Activated CD4-positive, CD25-positive, alpha-beta regulatory T cell (primary cell): ENCODE data around the gene NPSR1.
"Not testable (repeated sequence)": the region's sequence is repeated elsewhere in the genome, so short reads cannot be mapped to it uniquely, and the experiment has no call there.

Experiments used
- DNase-seq, 4 experiments: peaks; one replicate each; lab custom pipeline; 2025; lab: John Stamatoyannopoulos, UW

Gene NPSR1

DNA sequence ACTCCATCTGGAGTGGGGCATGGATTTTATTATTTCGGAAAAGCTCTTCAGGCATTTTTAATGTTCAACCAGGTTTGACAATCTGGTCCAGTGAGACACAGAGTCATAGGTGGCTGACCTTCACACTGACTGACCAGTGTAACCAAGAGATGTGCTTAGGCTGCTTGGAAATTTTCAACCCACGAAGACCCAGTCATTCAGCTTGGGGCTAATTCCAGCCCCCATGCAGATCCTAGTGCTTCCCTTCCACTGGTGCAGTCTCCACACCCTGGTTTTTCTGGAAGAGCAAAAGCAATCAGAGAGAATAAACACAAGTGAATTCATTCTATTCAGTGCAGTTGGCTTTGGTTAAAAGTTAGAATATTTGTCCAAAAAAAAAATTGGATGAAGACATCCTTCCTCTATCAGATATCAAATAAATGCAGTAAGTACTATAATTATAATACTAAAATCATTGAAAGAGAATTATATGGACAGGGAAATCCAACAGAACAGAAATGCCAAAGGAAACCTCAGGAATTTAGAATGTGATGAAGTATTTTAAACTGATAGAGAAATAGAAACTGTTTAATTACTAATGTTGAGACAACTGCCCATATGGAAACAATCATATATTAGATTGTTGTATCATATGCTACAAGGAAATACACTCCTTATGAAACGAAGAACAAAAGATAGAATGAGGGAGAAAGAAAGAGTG is 178.0 kb downstream of the NPSR1 start:
- DNase-seq, result no peak

DNA sequence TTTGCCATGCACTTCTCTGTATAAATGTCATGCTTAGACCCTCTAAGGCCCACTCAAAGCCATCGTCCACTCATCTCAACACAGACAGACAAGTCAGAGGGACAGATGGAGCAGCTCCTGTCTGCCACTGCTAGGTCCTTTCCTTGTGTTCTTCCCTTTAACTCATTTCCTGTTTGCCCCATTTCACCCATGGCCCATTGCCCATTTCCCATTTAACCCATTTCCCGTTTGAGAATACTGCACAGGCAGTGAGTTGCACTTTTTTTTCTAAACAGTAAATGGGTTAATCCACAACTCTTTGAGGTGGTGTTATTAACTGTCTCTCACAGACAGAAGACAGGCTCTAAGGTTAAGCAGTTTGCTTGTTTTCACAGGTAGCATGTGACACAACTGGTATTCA is 179.3 kb downstream of the NPSR1 start:
- DNase-seq, result no peak

DNA sequence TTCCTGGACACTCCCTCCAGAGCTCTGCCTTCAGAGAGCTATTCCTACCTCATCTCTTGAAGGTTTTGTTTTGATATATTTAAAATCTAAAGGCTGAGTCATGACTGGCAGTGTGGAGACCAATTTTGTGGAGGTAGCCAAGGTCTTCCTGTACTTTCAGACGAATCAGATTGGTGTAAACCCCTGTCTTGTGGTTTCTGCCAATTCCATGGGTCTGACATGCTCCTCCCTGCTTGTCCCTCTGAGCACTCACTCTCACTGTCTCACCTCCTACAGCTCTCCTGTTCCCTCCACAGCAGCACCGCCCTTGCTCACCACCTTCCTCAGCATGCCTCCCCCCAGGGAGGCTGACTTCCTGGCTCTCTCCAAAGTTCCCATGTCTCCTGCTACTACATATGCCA is 179.8 kb downstream of the NPSR1 start:
- DNase-seq, result no peak

DNA sequence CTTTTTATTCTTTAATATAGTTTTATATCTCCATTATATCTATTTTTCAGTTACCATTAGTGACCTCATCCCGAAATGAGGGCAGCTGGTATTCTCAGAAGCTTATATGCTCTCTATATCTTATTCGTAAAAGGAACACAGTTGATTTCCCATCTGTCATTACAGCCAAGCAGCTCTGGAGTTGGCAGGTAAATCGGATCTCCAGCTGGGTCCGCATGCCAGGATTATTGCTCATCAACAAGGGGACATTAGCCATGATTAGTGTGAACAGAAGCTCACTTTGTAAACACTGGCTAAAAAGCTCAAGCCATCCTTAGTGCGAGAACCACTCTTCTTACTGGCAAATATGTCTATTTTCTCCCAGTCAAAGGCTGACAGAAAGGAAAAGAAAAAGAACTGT is 180.3 kb downstream of the NPSR1 start:
- DNase-seq, result no peak

DNA sequence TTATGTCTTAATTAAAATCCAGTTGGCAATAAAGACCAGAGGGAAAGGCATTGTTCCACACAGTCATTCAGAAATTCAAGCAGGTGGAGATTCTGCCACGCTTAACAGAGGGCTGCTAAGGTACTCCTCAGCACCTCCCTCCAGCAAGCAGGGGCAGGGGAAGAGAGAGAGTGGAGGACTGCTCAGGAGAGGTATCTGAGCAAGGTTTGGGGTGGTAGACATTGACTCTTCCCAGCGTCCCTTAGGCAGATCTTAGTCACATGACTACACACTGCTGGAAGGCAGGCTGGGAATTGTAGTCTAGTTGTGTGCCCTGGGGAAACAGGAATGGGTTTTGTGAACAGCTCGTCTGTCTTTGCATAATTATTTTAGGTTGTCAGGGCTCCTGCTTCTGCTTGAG is 181.6 kb downstream of the NPSR1 start:
- DNase-seq, result no peak

DNA sequence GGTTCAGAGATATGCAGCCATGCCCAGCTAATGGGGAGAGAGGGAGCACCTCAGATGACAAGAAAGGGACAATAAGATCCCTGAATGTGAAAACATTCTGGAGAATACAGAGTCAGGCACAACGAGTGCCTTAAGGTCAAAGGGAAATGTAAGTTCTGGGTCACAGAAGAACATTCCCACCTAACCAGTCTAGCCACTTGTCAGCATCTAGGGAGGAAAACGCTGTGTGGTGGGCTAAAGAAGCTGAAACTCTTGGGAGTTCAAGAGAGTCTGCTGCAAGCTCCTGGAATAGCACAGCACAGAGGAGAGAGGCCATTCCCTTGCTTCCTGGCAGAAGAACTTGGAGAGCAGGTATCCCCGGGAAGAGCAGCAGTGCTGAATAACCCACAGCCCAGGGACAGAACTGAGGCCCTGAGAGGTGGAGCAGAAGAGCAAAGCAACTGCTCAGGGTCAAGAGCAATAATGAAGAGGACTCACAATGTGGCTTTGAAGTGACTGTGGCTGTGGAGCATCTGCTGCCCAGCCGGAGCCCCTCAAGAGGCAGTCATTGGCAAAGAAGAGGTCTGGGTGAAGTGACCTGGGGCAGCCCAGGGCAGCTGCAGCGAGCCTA is 182.3 kb downstream of the NPSR1 start:
- DNase-seq, result no peak

DNA sequence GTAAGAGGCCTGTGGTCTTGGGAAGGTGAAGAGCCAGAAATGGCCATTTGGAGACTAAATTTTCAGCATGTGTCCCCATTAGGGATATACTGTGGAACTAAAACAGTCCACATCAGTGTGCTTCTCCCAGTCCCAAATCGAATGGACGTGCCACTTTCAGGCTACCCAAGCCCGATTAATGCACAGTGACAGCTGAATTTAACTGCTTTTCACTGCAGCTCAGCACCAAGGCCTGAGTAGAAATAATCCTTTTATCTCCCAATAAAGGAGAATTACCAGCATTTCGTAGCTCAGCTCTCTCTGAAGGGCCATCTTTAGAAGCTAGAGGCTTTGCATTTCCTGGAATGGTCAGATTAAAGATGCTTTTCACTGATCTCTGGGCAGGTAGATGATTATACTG is 183.3 kb downstream of the NPSR1 start:
- no peak for DNase-seq

DNA sequence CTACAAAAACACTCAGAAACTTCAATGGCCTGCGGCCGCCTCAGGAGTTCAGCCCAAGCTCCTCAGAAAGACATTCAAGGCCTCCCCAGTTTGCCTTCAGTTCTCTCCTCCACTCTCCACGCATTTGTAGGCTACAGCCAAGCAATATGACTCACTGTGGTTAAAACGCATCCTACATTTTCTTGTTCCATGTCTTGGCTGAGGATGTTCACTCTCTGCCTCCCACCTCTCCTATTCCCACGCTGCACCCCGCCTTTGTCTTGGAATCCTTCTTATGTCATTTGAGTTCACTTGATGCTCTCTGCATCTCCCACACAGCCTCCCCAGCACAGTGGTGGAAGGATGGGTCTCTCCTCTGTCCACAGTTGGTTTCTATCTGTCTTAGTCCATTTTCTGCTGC is 184.8 kb downstream of the NPSR1 start:
- no peak for DNase-seq

DNA sequence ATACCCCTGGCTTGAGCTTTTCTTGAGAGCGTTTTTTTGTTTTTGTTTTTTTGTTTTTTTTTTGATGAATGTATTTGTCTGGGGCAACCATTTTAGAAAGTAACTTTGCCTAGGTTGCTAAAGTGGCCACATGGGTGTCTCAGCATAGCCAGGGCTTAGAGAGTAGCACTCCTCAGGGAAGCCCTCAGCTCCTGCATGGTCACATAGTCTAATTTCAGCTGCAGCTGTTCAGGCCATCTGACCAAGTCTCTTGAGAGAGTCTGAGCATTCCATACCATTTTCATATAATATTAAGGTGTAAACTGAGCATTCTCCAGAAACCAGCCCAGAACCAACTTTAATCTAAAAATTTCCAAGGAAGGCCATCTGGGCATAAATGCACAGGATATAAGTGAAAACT is 186.4 kb downstream of the NPSR1 start:
- DNase-seq, result no peak

DNA sequence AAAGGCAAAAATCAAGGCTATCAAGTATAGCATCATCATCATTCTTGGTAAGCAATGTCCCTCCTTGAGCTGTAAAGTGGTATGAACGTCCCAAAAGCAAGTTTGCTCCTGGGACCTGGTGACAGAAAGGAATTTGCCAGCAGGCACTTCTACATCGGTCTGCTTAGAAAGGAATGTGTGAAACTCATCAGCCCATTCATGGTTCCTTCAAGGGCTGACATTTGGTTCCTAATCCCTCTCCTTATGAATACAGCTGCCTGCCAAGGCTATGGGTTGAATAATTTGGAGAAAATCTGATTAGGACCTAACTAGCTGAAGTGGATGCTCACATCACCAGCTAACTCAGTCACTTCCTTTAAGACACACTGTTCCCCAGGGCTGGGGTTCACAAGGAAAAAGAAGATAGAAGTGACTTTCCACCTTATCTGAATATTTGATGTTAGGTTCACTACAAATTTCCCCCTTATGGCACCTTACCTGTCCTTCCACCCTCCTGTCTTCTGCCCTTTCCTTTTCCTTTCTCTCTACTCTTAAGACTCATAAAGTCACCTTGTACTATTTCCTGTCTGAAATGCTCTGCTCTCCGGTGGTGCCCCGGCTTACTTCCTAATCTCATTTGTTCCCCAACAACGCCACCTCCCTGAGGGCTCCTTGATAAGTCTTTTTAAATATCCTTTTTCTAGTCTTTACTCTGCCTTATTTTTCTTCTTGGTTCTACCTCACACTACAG is 187.1 kb downstream of the NPSR1 start:
- DNase-seq, result no peak

DNA sequence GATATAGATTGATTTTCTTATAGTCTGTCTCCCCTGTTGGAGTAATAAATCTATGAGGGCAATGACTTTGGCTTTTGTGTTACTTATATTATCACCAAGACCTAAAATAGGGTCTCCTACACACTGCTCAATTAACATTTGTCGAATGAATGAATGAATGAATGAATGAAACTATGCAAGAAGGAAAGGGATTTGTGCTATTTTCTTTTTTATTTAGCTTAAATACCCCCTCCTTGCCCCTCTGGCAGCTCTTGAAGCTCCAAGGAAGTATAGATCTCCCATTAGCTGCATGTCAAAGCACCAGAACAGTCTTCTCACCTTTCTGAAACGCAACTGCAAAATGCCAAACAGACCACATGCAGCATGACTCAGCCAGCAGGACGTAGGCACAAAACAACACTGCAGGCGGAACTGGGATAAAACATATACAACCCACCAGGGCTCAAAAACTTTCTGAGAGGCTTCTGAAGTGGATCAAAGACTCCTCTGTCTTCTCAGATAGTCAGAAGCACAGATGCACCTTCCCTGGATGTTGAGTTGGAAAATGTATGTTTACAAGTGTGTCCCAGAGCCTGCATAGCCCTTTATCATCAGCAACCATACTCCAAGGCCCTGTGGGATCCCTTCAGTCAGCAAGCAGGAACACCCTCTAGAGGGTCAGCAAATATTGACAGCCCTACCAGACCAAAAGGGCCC is 187.8 kb downstream of the NPSR1 start:
- DNase-seq, result no peak

DNA sequence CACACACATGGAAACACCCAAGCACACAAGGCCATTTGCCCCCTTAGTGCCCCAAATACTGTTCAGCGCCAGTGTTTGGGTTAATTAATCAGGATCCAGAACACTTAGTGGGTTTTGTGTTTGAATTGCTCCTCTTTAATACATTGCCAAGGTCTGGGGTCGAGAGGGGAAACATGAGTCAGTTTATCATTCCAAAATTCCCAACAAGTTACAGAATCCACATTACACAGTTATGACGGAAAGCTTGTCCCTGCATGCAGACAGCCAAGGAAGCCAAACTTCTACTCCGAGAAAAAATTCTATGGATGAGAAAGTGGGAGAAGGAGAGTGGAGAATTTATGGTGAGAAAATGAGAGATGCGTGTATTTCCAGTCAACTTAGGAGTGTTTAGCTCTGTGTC is 189.0 kb downstream of the NPSR1 start:
- DNase-seq, result no peak

DNA sequence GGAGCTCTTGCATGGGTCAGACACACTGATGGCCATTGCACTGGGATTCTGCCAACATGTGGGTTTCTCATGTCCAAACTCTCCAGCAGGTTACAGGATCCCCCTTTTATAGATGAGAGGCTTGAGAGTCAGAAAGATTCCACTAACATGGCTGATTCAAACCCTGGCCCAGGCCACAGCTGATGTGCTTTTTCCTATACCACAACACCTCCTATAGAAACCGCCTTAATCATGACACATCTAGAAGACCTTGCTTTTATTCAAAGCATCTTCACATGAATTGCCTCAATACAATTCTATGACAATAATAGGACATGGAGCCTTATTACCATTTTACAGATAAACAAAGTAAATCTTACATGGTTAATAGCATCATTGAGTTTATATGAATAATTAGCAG is 190.7 kb downstream of the NPSR1 start:
- no peak for DNase-seq

DNA sequence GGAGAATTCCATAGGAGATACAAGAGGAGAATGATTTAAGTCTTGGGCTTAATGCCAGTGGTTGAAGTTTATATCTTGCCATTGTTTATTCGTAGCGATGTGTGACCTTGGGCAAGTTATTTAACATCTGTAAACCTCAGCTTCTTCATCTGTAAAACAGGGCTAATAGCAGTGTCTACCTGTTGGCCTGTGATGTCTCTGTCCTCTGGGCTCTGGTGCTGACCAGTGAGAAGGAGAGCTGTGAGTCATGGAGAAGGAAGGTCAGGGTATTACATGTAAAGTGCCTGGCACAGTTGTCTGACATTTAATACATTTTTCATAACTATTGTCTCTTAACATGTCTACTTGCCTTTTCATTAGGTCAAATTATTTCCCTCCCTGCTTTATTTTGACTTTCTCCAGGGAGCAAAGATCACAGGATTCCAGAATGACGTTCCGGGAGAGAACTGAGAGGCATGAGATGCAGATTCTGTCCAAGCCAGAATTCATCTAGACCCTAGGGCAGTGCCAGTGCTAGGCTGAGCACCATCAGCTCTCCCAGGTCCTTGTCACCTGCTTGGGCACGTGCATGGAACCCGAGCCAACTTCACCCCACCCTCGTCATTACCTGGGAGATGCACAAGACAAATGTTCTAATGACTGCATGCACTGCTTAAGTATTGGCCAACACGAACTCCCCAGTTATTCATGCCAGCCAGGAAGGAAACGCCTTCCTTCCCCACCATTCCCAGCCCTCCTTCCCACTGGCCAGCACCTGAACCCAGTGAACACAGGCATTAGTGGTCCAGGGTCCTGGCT is 191.3 kb downstream of the NPSR1 start:
- no peak for DNase-seq

DNA sequence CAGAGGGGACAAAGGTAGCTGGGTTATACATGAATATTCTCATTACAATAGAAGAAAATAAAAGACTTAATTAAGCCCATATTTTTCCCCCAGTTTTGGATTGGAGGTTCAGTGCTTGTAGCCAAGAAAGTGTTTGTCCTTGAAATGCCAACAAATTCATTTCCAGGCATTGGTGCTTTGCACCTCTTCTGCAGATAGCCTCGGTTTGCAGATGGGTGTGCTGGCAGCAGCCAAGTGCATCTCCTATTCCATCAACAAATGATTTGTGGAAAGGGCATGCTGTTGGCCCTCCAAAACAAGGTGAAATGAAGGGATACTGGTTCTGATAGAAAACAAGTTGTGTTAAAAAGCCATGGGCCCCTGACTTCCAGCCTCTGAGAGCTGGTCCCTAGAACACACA is 192.0 kb downstream of the NPSR1 start:
- DNase-seq, result no peak

DNA sequence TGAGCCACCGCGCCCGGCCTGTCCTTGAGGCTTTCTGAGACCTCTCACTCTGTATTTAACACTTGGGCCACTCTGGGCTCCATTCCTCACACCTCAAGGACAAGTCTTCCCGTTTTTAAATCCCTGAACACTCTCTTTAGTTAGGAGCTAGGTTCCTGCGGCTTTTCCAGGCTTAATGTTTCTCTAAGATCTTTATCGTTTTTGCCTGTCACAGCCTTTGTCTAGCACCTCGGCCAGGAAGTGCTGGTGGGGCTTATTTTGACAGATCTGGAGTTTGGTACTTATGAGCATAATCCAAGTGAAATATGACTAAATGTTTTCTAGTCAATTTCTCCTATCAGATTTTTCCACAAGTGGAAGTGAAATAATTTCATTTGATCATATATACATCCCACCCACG is 192.7 kb downstream of the NPSR1 start:
- no peak for DNase-seq

DNA sequence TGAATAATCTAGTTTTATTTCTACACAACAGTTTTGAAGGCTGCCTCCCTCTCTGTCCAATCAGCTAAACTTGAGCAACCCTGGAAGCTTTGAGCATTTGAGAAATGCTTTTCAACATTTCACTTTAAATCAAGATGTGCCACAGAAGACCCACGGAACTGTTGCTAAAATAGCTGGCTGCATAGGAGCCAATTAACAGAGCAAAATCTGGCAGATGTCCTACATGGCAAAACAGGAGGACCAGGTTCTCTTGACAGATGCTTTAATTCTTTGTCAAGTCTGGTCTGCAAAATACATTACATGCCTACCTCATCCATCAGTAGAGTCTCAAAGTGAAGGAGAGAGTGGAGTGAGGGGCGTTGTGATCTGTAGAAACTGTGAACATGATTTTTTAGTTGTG is 193.4 kb downstream of the NPSR1 start:
- no peak for DNase-seq

DNA sequence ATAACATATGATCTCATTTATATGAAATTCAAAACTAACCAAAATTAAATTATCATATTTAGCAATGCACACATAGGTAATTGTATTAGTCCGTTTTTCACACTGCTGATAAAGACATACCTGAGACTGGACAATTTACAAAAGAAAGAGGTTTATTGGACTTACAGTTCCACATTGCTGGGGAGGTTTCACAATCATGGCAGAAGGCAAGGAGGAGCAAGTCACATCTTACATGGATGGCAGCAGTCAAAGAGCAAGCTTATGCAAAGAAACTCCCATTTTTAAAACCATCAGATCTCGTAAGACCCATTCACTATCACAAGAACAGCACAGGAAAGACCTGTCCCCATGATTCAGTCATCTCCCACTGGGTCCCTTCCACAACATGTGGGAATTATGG is 200.4 kb downstream of the NPSR1 start:
- DNase-seq, result not testable (repeated sequence)

DNA sequence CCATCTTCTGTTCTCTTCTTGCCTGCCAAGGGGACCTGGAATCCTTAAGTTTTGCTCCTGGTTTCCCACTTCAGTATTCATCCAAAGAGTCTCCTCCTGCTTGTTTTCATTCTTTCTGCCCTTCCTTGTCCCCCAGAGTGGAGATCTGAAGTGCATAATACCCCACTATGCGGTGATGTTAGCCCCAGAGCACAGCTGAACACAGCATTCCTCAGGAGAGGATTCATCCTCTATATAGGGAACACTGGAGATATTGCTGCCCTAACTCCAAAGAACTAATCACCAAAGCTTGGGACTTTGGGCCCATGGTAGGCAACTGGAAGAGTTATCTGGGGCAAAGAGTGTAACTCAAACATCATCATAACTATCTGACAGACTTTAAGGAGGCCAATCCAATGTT is 201.3 kb downstream of the NPSR1 start:
- DNase-seq, result not testable (repeated sequence)

DNA sequence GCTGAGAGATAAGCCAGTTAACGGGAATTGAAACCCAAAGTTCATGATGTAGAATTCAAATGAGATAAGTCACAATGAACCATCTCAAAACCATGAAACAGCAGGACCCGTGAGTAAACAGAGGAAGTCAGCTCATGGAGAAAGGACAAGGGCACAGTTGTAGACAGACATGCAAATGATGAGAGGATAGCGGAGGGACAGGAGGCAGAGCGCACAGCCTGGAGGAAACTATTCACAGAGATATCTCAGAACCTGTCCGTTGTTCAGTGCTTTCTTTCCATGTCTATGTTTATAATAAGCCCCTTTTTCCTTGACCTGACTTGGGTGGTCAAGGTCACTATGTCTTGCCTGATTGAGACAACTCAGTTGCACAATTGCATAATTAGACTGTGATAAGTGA is 208.2 kb downstream of the NPSR1 start:
- not testable (repeated sequence) for DNase-seq

DNA sequence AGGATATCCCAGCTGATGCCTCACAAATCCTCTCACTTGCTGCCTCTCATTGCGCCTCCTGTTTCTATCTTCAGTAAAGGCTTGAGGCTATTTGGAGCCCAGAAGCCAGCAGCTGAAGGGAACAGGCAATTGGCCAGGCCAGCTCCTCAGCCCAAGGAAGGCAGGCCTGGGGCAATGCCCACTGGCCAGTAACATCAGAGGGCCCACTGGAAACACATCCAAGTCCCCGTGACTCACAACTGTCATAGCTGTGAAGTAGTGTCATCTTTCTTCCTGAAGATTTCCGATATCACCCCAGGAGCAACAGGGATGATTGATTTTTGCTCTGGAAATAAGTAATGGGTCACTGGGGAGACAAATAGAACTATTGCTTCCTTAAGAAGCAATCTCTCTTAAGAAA is 209.3 kb downstream of the NPSR1 start:
- not testable (repeated sequence) for DNase-seq

DNA sequence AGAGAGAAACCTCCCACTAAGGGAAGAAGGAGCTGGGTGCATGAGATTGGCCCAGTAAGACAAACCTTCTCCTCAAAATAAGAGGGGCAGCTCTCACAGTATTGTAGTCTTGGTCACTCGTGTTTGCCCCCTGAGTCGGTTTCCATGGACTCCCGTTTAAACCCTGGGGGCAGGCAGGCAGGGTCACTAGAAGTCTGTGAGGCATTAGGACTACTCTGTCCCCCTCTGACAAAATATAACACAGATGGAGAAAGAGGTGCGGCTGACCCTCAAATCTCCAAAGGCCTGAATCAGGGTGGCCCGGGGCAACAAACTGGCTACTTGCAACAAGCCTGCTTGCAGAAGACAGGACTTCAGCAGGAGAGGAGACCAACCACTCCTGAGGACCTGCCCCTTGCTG is 210.6 kb downstream of the NPSR1 start:
- not testable (repeated sequence) for DNase-seq
